ENCODE data around the gene AKT1S1. TPM values are rescaled to one million over a fixed set of nuclear protein-coding genes. Genes with fewer than 3 reads are reported as not detected.

AKT1S1 gene
- total RNA-seq, 1 donor from 2014 or later: 48.2 TPM

- H3K27ac Mint-ChIP-seq (ENCODE audit: unreplicated experiment): no peak overlapping the region
- TF ChIP-seq CTCF (IDR thresholded peaks at IDR 0.05; ENCODE audit: unreplicated experiment): no peak
- H3K4me1 Mint-ChIP-seq (ENCODE audit: unreplicated experiment): peaks cover 25% of the 10 kb centered on the region
- peaks cover 16% of the 10 kb centered on the region for H3K27me3 Mint-ChIP-seq (ENCODE audit: unreplicated experiment)
- no peaks in the 10 kb centered on the region for H3K9me3 Mint-ChIP-seq (ENCODE audit: unreplicated experiment)
- peaks cover 26% of the 10 kb centered on the region for H3K36me3 Mint-ChIP-seq (ENCODE audit: low read depth, unreplicated experiment)
- H3K4me3 Mint-ChIP-seq (ENCODE audit: unreplicated experiment): no peak overlapping the region
- DNase-seq (ENCODE audit: low spot score): no peak
Measured at GRCh38 chr19:49879243-49879963, 2.2 kb upstream of the AKT1S1 start.

DNA sequence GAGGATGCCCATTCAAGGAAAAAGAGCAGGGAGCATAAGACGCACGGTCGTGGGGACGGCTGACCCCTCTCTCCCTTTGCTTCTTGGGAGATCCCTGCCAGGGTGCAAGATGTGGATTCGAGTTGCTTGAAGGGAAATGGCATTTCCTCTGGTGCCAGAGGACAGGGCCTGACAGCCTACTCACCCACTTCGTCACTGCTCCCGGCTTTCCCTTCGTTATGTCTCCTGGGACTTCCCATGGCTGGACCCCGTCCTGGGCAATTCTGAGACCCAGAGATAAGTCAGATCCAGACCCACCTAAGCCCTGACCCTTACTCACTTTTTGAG, 1.6 kb upstream of the AKT1S1 start:
- TF ChIP-seq CTCF (IDR thresholded peaks at IDR 0.05; ENCODE audit: unreplicated experiment): no peak
- Mint-ChIP-seq H3K4me1 (ENCODE audit: unreplicated experiment) (peaks cover 25% of the 10 kb centered on the region), H3K27ac (ENCODE audit: unreplicated experiment) (peak overlapping the region; percentile 61), H3K27me3 (ENCODE audit: unreplicated experiment) (peaks cover 23% of the 10 kb centered on the region), H3K36me3 (ENCODE audit: low read depth, unreplicated experiment) (peaks cover 25% of the 10 kb centered on the region), H3K4me3 (ENCODE audit: unreplicated experiment) (no peak overlapping the region), H3K9me3 (ENCODE audit: unreplicated experiment) (no peaks in the 10 kb centered on the region)
- no peak for DNase-seq (ENCODE audit: low spot score)

- peaks cover 21% of the 10 kb centered on the region for H3K27me3 Mint-ChIP-seq (ENCODE audit: unreplicated experiment)
- H3K27ac Mint-ChIP-seq (ENCODE audit: unreplicated experiment): peak overlapping the region; percentile 61
- H3K4me3 Mint-ChIP-seq (ENCODE audit: unreplicated experiment): no peak overlapping the region
- peak; percentile 97 for DNase-seq (ENCODE audit: low spot score)
- peaks cover 20% of the 10 kb centered on the region for H3K36me3 Mint-ChIP-seq (ENCODE audit: low read depth, unreplicated experiment)
- TF ChIP-seq CTCF (IDR thresholded peaks at IDR 0.05; ENCODE audit: unreplicated experiment): no peak
- no peaks in the 10 kb centered on the region for H3K9me3 Mint-ChIP-seq (ENCODE audit: unreplicated experiment)
- peaks cover 25% of the 10 kb centered on the region for H3K4me1 Mint-ChIP-seq (ENCODE audit: unreplicated experiment)
Measured at GRCh38 chr19:49877879-49878743, 956 bp upstream of the AKT1S1 start.

GRCh38 chr19:49876422-49877019, 634 bp downstream of the AKT1S1 start:
- Mint-ChIP-seq H3K9me3 (ENCODE audit: unreplicated experiment) (no peaks in the 10 kb centered on the region), H3K36me3 (ENCODE audit: low read depth, unreplicated experiment) (peaks cover 16% of the 10 kb centered on the region), H3K27me3 (ENCODE audit: unreplicated experiment) (peaks cover 26% of the 10 kb centered on the region), H3K4me3 (ENCODE audit: unreplicated experiment) (no peak overlapping the region), H3K27ac (ENCODE audit: unreplicated experiment) (no peak overlapping the region), H3K4me1 (ENCODE audit: unreplicated experiment) (peaks cover 31% of the 10 kb centered on the region)
- peak; percentile 96 for DNase-seq (ENCODE audit: low spot score)
- no peak for TF ChIP-seq CTCF (IDR thresholded peaks at IDR 0.05; ENCODE audit: unreplicated experiment)
